Heart right ventricle (tissue), 16 donors: Measurements from ENCODE around the gene SORCS3. TPM values are rescaled to one million over a fixed set of nuclear protein-coding genes. Genes with fewer than 3 reads are reported as not detected.

Source experiments
- ATAC-seq, 8 donors: fragments of 200-7000 bp; cut with Tn5 transposase; one replicate each; pipeline ENCODE4 v1.9.1; 2020; ENCODE audit warnings: mild to moderate bottlenecking in 8 of 8, moderate library complexity in 8 of 8, moderate number of reproducible peaks in 1 of 8
- DNase-seq, 2 donors: peaks; one replicate each; pipeline ENCODE4 v3.0.0-alpha.2; 2020
- H3K27ac ChIP-seq, 10 donors: fragments of 200-600 bp; sonication (generic) in 2 of 10; one replicate each; pipeline versions ENCODE4 v1.5.0 to v1.8.0; 2020 to 2022; ENCODE audit warnings: mild to moderate bottlenecking in 3 of 10
- H3K27me3 ChIP-seq, 7 donors: fragments of 200-600 bp; one replicate each; pipeline ENCODE4 v1.8.0; 2021 to 2022; ENCODE audit warnings: mild to moderate bottlenecking in 2 of 7
- H3K36me3 ChIP-seq, 9 donors: fragments of 200-600 bp; sonication (generic) in 1 of 9; one replicate each; pipeline versions ENCODE4 v1.5.0 to v1.8.0; 2020 to 2022; ENCODE audit warnings: mild to moderate bottlenecking in 2 of 9
- H3K4me1 ChIP-seq, 9 donors: fragments of 200-600 bp; sonication (generic) in 1 of 9; one replicate each; pipeline versions ENCODE4 v1.5.0 to v1.8.0; 2020 to 2022; ENCODE audit warnings: mild to moderate bottlenecking in 4 of 9
- H3K4me3 ChIP-seq, 10 donors: fragments of 200-600 bp; sonication (generic) in 2 of 10; one replicate each; pipeline versions ENCODE4 v1.5.0 to v1.8.0; 2020 to 2022; ENCODE audit warnings: mild to moderate bottlenecking in 7 of 10, moderate library complexity in 2 of 10
- H3K9me3 ChIP-seq, 11 donors: fragments of 200-600 bp in 10 of 11; sonication (generic) in 2 of 11; one replicate each; pipeline versions ENCODE4 v1.5.0 to v1.8.0; 2013 to 2022; ENCODE audit warnings: mild to moderate bottlenecking in 2 of 11, control low read depth in 1 of 11, moderate library complexity in 1 of 11
- WGBS, 2 donors: extraction: QIAGEN DNeasy Blood & Tissue Kit; methylation state at CpG; one replicate each; pipeline ENCODE4 v1.1.7; 2013; ENCODE audit warnings: inconsistent platforms in 1 of 2; 5-methylcytosine and 5-hydroxymethylcytosine counted together
- intact Hi-C, 10 donors: fragments of 100-400 bp; cut with DNase I; formaldehyde crosslinking; loops; one replicate each; pipeline versions ENCODE4 v1.11.1 to v1.14.2; 2022
- polyA plus RNA-seq, 2 donors: library from polyadenylated mRNA; stranded (reverse); fragments of 200-250 nt; gene quantifications; one replicate each; pipeline ENCODE4 v1.2.3, GENCODE V29; 2013
- total RNA-seq, 10 donors: library from RNA; stranded (reverse); fragmentation: NEBNext Ultra II Directional in 3 of 10; extraction: Animal tissue kit (Norgen Biotek cat#: 25700) in 3 of 10; gene quantifications; one replicate each; pipeline versions ENCODE4 v1.2.1 to v1.2.4, GENCODE V29; 2021 to 2023
- TF ChIP-seq, protein P1 (sequence below), 9 donors: fragments of 200-600 bp; sonication (generic) in 2 of 9; IDR thresholded peaks; one replicate each; pipeline versions ENCODE4 v1.5.0 to v1.8.0; 2021 to 2022; ENCODE audit warnings: antibody characterized with exemption in 9 of 9, mild to moderate bottlenecking in 5 of 9, moderate library complexity in 1 of 9
- donor health status: Arrhythmogenic right ventricular cardiomyopathy.
- donor health status: ischemic (EF 13 %, LVEDD 7.1; RV severe dilation, severe dysfunction).
- donor health status: healthy with polysubstance abuse.
- donor health status: DM: no; HTN: yes; CAD: no.
- donor health status: DM: no; HTN: no; CAD: no.
- donor health status: ischemic (EF 25% LVEDD 6.9; RV normal size, moderate dysfunction).
- donor health status: ischemic (EF 25% LVEDD 5.7; RV mildly dilated, moderate dysfunction).
- donor health status: healthy.
- donor health status: DM: yes; HTN: yes; CAD: no.
- donor health status: Ischemic cardiomyopathy.
- donor health status: ischemic (EF 35%, LVEDD 5.7; RV mildly dilated, moderate dysfunction).
- donor health status: nonischemic (EF 11% LVEDD 7.7; RV severe dilation, severe dysfunction).
- donor health status: DM: yes; HTN: yes; CAD: no.
- donor health status: PGD.
- donor health status: ischemic (EF 29% LVEDD 5.4; RV normal size, mild dysfunction).
- donor health status: nonischemic (EF 23%, LVEDD 6.1; RV moderate dilation, normal function).

The SORCS3 gene
- total and polyA plus RNA-seq, 12 donors = 0.01 to 0.09 (median 0.05) TPM; not detected in 4

DNA sequence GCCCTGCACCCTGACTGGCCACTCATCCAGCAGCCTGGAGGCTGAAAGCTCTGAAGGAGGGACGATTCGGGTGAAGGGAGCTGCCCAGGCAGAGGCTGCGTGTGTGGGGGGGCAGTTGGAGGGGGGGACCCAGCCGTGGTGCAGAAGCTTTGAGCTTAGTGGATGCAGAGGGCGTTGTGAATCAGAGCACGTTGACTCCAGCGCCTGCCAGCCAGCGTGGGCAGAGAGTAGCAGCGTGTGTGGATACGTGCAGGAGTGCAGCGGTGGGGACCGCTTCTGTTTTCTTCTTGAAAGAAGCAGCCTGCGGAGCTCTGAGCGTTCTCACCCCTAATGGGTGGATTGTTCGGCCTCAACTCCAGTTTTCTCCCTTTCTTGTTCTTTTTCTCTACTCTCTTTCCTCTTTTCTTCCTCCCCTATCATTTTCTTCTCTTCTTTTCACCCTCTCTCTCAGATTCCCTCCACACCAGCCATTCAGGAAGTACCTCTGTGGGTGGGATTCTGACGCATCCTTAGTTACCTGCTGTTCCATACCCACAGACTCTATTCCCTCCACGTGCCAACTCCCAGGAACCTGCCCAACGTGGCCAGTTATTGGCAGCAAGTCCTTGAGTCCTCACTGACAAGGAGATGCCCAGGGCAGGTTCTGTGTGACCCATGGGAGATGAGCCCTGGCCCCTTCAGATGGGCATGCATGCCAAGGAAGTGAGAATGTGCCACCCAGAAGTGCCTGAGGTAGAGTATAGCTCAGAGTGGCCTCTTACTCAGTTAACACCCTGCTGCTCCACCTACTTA, 47.4 kb downstream of the SORCS3 start:
- TF ChIP-seq, protein P1, sequence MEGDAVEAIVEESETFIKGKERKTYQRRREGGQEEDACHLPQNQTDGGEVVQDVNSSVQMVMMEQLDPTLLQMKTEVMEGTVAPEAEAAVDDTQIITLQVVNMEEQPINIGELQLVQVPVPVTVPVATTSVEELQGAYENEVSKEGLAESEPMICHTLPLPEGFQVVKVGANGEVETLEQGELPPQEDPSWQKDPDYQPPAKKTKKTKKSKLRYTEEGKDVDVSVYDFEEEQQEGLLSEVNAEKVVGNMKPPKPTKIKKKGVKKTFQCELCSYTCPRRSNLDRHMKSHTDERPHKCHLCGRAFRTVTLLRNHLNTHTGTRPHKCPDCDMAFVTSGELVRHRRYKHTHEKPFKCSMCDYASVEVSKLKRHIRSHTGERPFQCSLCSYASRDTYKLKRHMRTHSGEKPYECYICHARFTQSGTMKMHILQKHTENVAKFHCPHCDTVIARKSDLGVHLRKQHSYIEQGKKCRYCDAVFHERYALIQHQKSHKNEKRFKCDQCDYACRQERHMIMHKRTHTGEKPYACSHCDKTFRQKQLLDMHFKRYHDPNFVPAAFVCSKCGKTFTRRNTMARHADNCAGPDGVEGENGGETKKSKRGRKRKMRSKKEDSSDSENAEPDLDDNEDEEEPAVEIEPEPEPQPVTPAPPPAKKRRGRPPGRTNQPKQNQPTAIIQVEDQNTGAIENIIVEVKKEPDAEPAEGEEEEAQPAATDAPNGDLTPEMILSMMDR (IDR thresholded peaks at IDR 0.05) = no peak
- H3K27me3 ChIP-seq = peaks cover 0 to 20% (median 0%) of the 10 kb centered on the region in 7 donors
- H3K36me3 ChIP-seq = no peaks in the 10 kb centered on the region
- no peaks in the 10 kb centered on the region for H3K9me3 ChIP-seq
- no peak for ATAC-seq
- 62 to 65% methylated on average over 18 of the region's 18 CpGs for WGBS, 2 donors
- no peak overlapping the region for H3K27ac ChIP-seq
- H3K4me1 ChIP-seq = no peaks in the 10 kb centered on the region
- intact Hi-C loops = no loop called here
- H3K4me3 ChIP-seq = no peak overlapping the region
- no peak for DNase-seq

DNA sequence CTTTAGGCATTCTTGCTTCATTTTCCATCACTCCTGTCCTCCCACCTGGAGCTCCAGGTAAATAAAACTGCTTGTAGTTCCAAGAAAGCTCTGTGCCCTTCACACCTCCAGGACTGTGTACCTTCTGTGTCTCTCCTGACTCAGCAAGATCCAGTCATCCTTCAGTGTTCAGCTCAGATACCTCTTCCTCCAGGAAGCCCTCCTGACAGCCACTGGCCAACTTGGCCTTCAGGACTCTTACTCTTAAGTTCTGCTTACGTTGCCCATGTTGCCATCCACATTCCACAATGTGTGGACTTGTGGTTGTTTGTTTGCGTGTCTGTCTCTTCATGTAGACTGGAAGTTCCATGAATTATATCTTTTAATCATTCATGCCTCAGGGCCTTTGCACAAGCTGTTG, 48.0 kb downstream of the SORCS3 start:
- H3K9me3 ChIP-seq = no peaks in the 10 kb centered on the region
- TF ChIP-seq, protein P1 (IDR thresholded peaks at IDR 0.05) = no peak
- DNase-seq (no peak), ATAC-seq (no peak)
- WGBS, 2 donors = 83 to 86% methylated on average over 2 of the region's 2 CpGs
- no peak overlapping the region for H3K27ac ChIP-seq
- intact Hi-C loops = no loop called here
- no peak overlapping the region for H3K4me3 ChIP-seq
- peaks cover 0 to 20% (median 0%) of the 10 kb centered on the region in 7 donors for H3K27me3 ChIP-seq
- no peaks in the 10 kb centered on the region for H3K4me1 ChIP-seq
- H3K36me3 ChIP-seq = no peaks in the 10 kb centered on the region

DNA sequence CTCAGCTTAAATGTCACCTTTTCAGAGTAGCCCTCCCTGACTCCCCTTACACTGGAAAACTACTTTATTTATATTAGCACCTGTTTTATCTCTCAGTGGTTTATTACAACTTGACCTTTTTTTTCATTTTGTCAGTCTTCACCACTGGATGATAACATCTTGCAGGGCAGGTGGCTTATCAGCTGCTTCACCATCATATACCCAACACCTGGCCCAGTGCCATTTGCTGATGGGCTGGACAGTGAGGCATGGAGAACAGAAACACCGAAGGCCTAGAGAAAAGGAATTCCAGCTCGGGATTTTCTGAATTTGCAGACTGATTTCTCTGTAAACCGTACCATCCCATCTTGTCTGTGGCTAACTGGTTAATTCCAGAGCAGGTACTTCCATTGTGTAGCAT, 48.5 kb downstream of the SORCS3 start:
- Histone ChIP-seq H3K4me3 (no peak overlapping the region), H3K36me3 (no peaks in the 10 kb centered on the region), H3K9me3 (no peaks in the 10 kb centered on the region), H3K27me3 (peaks cover 0 to 20% (median 0%) of the 10 kb centered on the region in 7 donors), H3K27ac (no peak overlapping the region), H3K4me1 (no peaks in the 10 kb centered on the region)
- 81 to 82% methylated on average over 3 of the region's 3 CpGs for WGBS, 2 donors
- ATAC-seq = no peak
- TF ChIP-seq, protein P1 (IDR thresholded peaks at IDR 0.05) = no peak
- intact Hi-C loops = no loop called here
- no peak for DNase-seq

DNA sequence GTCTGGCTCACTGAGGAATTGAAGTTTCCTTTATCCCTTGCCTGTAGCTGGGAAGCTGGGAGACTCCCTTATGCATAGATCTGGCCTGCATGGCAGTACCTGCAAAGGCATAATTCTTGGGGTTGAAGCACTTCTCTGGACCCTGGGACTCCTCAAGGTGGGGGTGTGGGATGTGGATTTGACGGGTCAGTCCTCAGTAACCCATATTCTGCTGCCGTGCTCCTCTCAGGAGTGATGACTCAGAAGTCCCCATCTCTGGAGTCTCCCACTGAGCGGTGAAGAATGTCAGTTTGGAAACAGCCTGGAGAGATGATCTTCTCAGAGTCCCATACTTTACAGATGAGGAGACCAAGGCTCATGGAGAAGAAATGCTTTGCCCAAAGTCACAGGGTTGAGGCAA, 49.0 kb downstream of the SORCS3 start:
- Histone ChIP-seq H3K9me3 (no peaks in the 10 kb centered on the region), H3K27ac (no peak overlapping the region), H3K4me1 (no peaks in the 10 kb centered on the region), H3K4me3 (no peak overlapping the region), H3K36me3 (no peaks in the 10 kb centered on the region), H3K27me3 (peaks cover 0 to 20% (median 0%) of the 10 kb centered on the region in 7 donors)
- intact Hi-C loops = no loop called here
- ATAC-seq = no peak
- DNase-seq = no peak
- 86 to 90% methylated on average over 3 of the region's 3 CpGs for WGBS, 2 donors
- TF ChIP-seq, protein P1 (IDR thresholded peaks at IDR 0.05) = no peak
